DND-41 (cell line): ENCODE measurements around the gene SGCG.

Source experiments
- EZH2 ChIP-seq: IDR thresholded peaks from 3 replicates; pipeline ENCODE4 v1.6.1; 2012; ENCODE audit warnings: borderline replicate concordance, low read depth, mild to moderate bottlenecking, moderate library complexity, low read length, inconsistent platforms; ENCODE audit not compliant: severe bottlenecking
- TF ChIP-seq, protein P1 (sequence below): IDR thresholded peaks from 2 replicates; pipeline ENCODE4 v1.5.1; 2012; ENCODE audit warnings: borderline replicate concordance, low read length, moderate library complexity, mild to moderate bottlenecking; ENCODE audit not compliant: poor library complexity, severe bottlenecking; ENCODE audit errors: extremely low read depth

DNA sequence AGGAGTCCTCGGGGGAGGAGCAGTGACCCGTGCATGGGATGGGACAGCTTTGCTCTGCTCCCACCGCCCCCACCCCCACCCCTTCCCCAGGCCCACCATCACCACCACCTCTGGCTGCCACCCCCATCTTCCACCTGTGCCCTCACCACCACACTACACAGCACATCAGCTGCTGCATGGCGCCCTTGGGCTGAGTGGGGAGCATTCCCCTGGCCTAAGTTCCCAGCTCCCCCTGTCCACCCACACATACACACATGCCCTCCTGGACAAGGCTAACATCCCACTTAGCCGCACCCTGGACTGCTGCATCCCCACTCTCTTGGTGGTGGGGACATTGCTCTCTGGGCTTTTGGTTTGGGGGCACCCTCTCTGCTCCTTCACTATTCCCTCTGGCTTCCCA lies 46.2 kb upstream of the SGCG start:
- TF ChIP-seq, protein P1, sequence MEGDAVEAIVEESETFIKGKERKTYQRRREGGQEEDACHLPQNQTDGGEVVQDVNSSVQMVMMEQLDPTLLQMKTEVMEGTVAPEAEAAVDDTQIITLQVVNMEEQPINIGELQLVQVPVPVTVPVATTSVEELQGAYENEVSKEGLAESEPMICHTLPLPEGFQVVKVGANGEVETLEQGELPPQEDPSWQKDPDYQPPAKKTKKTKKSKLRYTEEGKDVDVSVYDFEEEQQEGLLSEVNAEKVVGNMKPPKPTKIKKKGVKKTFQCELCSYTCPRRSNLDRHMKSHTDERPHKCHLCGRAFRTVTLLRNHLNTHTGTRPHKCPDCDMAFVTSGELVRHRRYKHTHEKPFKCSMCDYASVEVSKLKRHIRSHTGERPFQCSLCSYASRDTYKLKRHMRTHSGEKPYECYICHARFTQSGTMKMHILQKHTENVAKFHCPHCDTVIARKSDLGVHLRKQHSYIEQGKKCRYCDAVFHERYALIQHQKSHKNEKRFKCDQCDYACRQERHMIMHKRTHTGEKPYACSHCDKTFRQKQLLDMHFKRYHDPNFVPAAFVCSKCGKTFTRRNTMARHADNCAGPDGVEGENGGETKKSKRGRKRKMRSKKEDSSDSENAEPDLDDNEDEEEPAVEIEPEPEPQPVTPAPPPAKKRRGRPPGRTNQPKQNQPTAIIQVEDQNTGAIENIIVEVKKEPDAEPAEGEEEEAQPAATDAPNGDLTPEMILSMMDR: no peak
- no peak for TF ChIP-seq EZH2
